ENCODE measurements around the gene MBD3L2B.
"Not testable (repeated sequence)": the region's sequence is repeated elsewhere in the genome, so short reads cannot be mapped to it uniquely, and the experiment has no call there.

MBD3L2B gene

GRCh38 chr19:7063764-7064418 lies 42.7 kb upstream of the MBD3L2B start:
- Mint-ChIP-seq H3K4me1 (peaks cover 2% of the 10 kb centered on the region), H3K27me3 (ENCODE audit: low read depth) (peaks cover 2% of the 10 kb centered on the region), H3K4me3 (no peak overlapping the region), H3K36me3 (ENCODE audit: low read depth) (peaks cover 1% of the 10 kb centered on the region), H3K9me3 (peaks cover 4% of the 10 kb centered on the region), H3K27ac (no peak overlapping the region)
- no peak for TF ChIP-seq CTCF (IDR thresholded peaks at IDR 0.05; ENCODE audit: unreplicated experiment in 3 of 3)

- no peak overlapping the region for H3K4me3 Mint-ChIP-seq
- H3K4me1 Mint-ChIP-seq: no peaks in the 10 kb centered on the region
- no peak for TF ChIP-seq CTCF (IDR thresholded peaks at IDR 0.05; ENCODE audit: unreplicated experiment in 3 of 3)
- H3K36me3 Mint-ChIP-seq (ENCODE audit: low read depth): no peaks in the 10 kb centered on the region
- peaks cover 3% of the 10 kb centered on the region for H3K9me3 Mint-ChIP-seq
- H3K27me3 Mint-ChIP-seq (ENCODE audit: low read depth): no peaks in the 10 kb centered on the region
- H3K27ac Mint-ChIP-seq: no peak overlapping the region
Observed at GRCh38 chr19:7063339-7063738, 42.1 kb upstream of the MBD3L2B start.

GRCh38 chr19:7059977-7060376 lies 38.7 kb upstream of the MBD3L2B start:
- not testable (repeated sequence) for H3K27ac Mint-ChIP-seq; H3K27me3 Mint-ChIP-seq (ENCODE audit: low read depth); H3K9me3 Mint-ChIP-seq; H3K36me3 Mint-ChIP-seq (ENCODE audit: low read depth); H3K4me1 Mint-ChIP-seq; H3K4me3 Mint-ChIP-seq

- H3K36me3 Mint-ChIP-seq (ENCODE audit: low read depth); H3K4me3 Mint-ChIP-seq; H3K4me1 Mint-ChIP-seq; H3K27me3 Mint-ChIP-seq (ENCODE audit: low read depth); H3K27ac Mint-ChIP-seq; H3K9me3 Mint-ChIP-seq: not testable (repeated sequence)
Observed at GRCh38 chr19:7058576-7058975, 37.3 kb upstream of the MBD3L2B start, which contains the start of gene MBD3L3. Gene MBD3L3 (minus strand): TSS chr19:7058676. CDS start chr19:7058605, 71 bp downstream.

DNA sequence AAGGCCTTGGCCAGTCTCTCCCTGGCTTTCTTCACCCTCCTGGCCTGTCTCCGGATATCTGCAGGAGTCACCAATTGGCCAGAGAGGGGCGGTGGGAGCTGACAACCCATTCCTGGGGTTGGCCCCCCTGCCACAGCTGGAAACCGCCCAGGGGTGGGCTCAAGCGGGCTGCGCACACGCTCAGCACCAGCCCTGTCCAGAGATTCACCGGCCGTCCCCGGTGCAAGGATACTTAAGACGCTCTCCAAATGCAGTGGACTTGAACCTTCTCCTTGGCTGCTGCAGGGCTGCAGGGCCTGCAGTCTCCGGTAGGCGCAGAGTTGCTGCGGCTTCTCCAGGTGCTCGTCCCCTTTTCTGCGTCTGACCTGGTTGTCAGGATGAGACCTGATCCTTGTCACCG lies 35.1 kb upstream of the MBD3L2B start:
- not testable (repeated sequence) for H3K27ac Mint-ChIP-seq; H3K4me3 Mint-ChIP-seq; H3K27me3 Mint-ChIP-seq (ENCODE audit: low read depth); H3K4me1 Mint-ChIP-seq; H3K36me3 Mint-ChIP-seq (ENCODE audit: low read depth); H3K9me3 Mint-ChIP-seq

DNA sequence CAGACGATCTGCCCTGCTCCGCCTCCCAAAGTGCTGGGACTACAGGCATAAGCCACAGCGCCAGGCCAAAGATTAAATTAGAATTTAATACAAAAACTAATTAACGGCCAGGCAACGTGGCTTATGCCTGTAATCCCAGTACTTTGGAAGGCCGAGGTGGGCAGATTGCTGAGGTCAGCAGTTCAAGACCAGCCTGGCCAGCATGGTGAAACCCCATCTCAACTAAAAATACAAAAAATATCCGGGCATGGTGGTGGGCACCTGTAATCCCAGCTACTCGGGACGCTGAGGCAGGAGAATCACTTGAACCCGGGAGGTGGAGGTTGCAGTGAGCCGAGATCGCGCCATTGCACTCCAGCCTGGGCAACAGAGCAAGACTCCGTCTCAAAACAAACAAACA lies 34.4 kb upstream of the MBD3L2B start:
- H3K4me1 Mint-ChIP-seq; H3K27me3 Mint-ChIP-seq (ENCODE audit: low read depth); H3K9me3 Mint-ChIP-seq; H3K36me3 Mint-ChIP-seq (ENCODE audit: low read depth); H3K4me3 Mint-ChIP-seq; H3K27ac Mint-ChIP-seq: not testable (repeated sequence)

DNA sequence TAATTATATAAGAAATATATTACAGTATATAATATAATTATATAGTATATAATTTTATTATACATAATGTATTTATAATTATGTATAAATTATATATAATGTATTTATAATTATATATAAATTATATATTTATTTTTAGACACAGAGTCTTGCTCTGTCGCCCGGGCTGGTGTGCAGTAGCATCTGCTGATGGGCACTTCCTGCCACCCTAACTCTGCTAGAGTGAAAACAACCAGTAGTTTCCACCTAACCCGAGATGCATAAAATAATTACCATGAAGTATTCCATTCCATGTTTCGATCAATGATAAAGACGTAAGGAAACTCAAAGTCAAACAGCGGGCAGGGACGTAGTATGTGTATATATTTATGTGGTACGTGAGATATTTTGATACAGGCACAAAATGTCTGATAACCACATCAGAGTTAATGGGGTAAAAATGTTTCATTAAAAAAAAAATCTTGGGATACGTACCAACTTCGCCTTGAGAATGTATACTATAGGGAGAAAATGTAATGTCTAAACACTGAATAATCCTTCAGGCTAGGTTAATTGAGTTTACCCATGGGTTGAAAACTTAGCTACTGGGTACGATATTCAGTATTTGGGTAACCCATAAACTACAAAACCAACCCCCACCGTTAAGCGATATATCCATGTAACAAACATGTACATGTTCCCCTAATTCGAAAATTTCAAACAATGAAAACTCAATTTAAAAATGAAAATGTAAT lies 33.6 kb upstream of the MBD3L2B start:
- not testable (repeated sequence) for H3K9me3 Mint-ChIP-seq; H3K4me3 Mint-ChIP-seq; H3K36me3 Mint-ChIP-seq (ENCODE audit: low read depth); H3K27ac Mint-ChIP-seq; H3K4me1 Mint-ChIP-seq; H3K27me3 Mint-ChIP-seq (ENCODE audit: low read depth)

GRCh38 chr19:7052896-7053295 lies 31.7 kb upstream of the MBD3L2B start:
- not testable (repeated sequence) for H3K9me3 Mint-ChIP-seq; H3K27me3 Mint-ChIP-seq (ENCODE audit: low read depth); H3K36me3 Mint-ChIP-seq (ENCODE audit: low read depth); H3K27ac Mint-ChIP-seq; H3K4me3 Mint-ChIP-seq; H3K4me1 Mint-ChIP-seq

- not testable (repeated sequence) for H3K4me3 Mint-ChIP-seq; H3K4me1 Mint-ChIP-seq; H3K27me3 Mint-ChIP-seq (ENCODE audit: low read depth); H3K27ac Mint-ChIP-seq; H3K9me3 Mint-ChIP-seq; H3K36me3 Mint-ChIP-seq (ENCODE audit: low read depth)
Observed at GRCh38 chr19:7051421-7051820, 30.2 kb upstream of the MBD3L2B start.

DNA sequence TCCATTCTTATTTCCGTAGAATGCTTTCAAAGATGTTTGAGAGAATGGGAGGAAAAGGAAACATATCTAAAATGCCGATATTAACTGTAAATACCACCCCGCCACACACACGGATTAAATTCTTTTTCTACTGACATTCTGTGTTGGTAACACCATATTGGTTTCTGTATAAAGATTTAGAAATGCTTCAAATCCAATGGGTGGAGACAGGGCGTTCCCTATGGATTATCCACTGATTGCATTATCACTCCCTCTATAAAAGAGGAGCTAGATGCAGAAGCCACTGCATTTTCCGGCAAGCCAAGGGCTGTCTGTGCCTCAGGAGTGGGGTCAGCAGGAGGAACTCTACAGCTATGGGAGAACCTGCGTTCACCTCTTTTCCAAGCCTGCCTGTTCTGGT lies 27.8 kb upstream of the MBD3L2B start, which contains the start of gene MBD3L2:
Gene MBD3L2 (plus strand): TSS at position 301 of the 400 bp plus-strand sequence. CDS start 53 bp downstream, at position 354.
- not testable (repeated sequence) for H3K27me3 Mint-ChIP-seq (ENCODE audit: low read depth); H3K9me3 Mint-ChIP-seq; H3K36me3 Mint-ChIP-seq (ENCODE audit: low read depth); H3K27ac Mint-ChIP-seq; H3K4me1 Mint-ChIP-seq; H3K4me3 Mint-ChIP-seq

- H3K9me3 Mint-ChIP-seq; H3K4me3 Mint-ChIP-seq; H3K4me1 Mint-ChIP-seq; H3K27me3 Mint-ChIP-seq (ENCODE audit: low read depth); H3K36me3 Mint-ChIP-seq (ENCODE audit: low read depth); H3K27ac Mint-ChIP-seq: not testable (repeated sequence)
Observed at GRCh38 chr19:7041563-7041962, 20.3 kb upstream of the MBD3L2B start.

- not testable (repeated sequence) for H3K4me3 Mint-ChIP-seq; H3K27ac Mint-ChIP-seq; H3K27me3 Mint-ChIP-seq (ENCODE audit: low read depth)
Observed at GRCh38 chr19:7040079-7040478, 18.8 kb upstream of the MBD3L2B start, which contains the start of gene MBD3L4. Gene MBD3L4 (minus strand): TSS chr19:7040179. CDS start chr19:7040144, 35 bp downstream.

GRCh38 chr19:7030278-7030677 lies 9.0 kb upstream of the MBD3L2B start, which contains the start of gene MBD3L5:
Gene MBD3L5 (plus strand): TSS chr19:7030578. CDS start chr19:7030612, 34 bp downstream.
- H3K9me3 Mint-ChIP-seq; H3K4me1 Mint-ChIP-seq; H3K27ac Mint-ChIP-seq; H3K27me3 Mint-ChIP-seq (ENCODE audit: low read depth); H3K4me3 Mint-ChIP-seq; H3K36me3 Mint-ChIP-seq (ENCODE audit: low read depth): not testable (repeated sequence)

More at GRCh38 chr19:7040079-7040478, 18.8 kb upstream of the MBD3L2B start, which contains the start of gene MBD3L4:
- not testable (repeated sequence) for H3K4me1 Mint-ChIP-seq; H3K9me3 Mint-ChIP-seq; H3K36me3 Mint-ChIP-seq (ENCODE audit: low read depth)
